Astrocyte of the cerebellum (primary cell): ENCODE data around the gene IL31RA.
"Not testable (repeated sequence)": the region's sequence is repeated elsewhere in the genome, so short reads cannot be mapped to it uniquely, and the experiment has no call there.

ENCODE experiments used
- DNase-seq: peaks from one replicate; pipeline ENCODE4 v3.0.0-alpha.2; 2011; ENCODE audit warnings: low read depth
- H3K4me3 ChIP-seq: 2 replicates; pipeline ENCODE4 v1.5.1; 2011; ENCODE audit warnings: mild to moderate bottlenecking, low read depth, low read length, moderate library complexity
- CTCF ChIP-seq: IDR thresholded peaks from 2 replicates; pipeline ENCODE4 v1.5.1; 2012; ENCODE audit warnings: low read length, low read depth, moderate library complexity, mild to moderate bottlenecking; ENCODE audit errors: missing control alignments
- in situ Hi-C: cut with HindIII; loops from 2 replicates; pipeline ENCODE4 v1.10.0; 2017; ENCODE audit warnings: low sequenced_read_pairs

Gene IL31RA

GRCh38 chr5:55850839-55851674, at the start of gene IL31RA:
Gene IL31RA, plus strand, starts transcription at chr5:55851357. Its CDS starts 214 bp downstream, at chr5:55851571.
- TF ChIP-seq CTCF, result no peak
- H3K4me3 ChIP-seq, result peak within 1 kb of the TSS; percentile 5
- in situ Hi-C loops, result no loop called here
- DNase-seq, result peak; percentile 71

- in situ Hi-C loops, H3K4me3 ChIP-seq, DNase-seq: not testable (repeated sequence)
These were observed 42.3 kb upstream of the IL31RA start for GRCh38 chr5:55808814-55809213.

GRCh38 chr5:55815939-55816338, 35.2 kb upstream of the IL31RA start:
- DNase-seq, H3K4me3 ChIP-seq, in situ Hi-C loops: not testable (repeated sequence)

GRCh38 chr5:55816342-55816741, 34.8 kb upstream of the IL31RA start:
- no peak for TF ChIP-seq CTCF
- in situ Hi-C loops, result no loop called here
- no peak overlapping the region for H3K4me3 ChIP-seq
- DNase-seq, result peak; percentile 84

GRCh38 chr5:55817030-55817429, 34.1 kb upstream of the IL31RA start:
- no peak overlapping the region for H3K4me3 ChIP-seq
- TF ChIP-seq CTCF, result no peak
- DNase-seq, result no peak
- in situ Hi-C loops, result no loop called here

GRCh38 chr5:55820488-55820887, 30.7 kb upstream of the IL31RA start:
- DNase-seq, result no peak
- H3K4me3 ChIP-seq, result no peak overlapping the region
- in situ Hi-C loops, result no loop called here

GRCh38 chr5:55821731-55822512, 29.2 kb upstream of the IL31RA start:
- peak overlapping the region; percentile 44 for H3K4me3 ChIP-seq
- TF ChIP-seq CTCF, result no peak
- in situ Hi-C loops, result no loop called here
- DNase-seq, result no peak

More at GRCh38 chr5:55820488-55820887, 30.7 kb upstream of the IL31RA start:
- TF ChIP-seq CTCF, result no peak
